GM18519 (cell line): ENCODE data around the gene GFRA1.
"Not testable (repeated sequence)": the region's sequence is repeated elsewhere in the genome, so short reads cannot be mapped to it uniquely, and the experiment has no call there.

Experiments used
- ATAC-seq: cut with Tn5 transposase; IDR thresholded peaks from one replicate; pipeline ENCODE4 v1.9.1; 2021; ENCODE audit warnings: mild to moderate bottlenecking, moderate library complexity; ENCODE audit not compliant: unreplicated experiment, low FRiP score

GFRA1 gene

GRCh38 chr10:116080553-116080952 lies 192.5 kb downstream of the GFRA1 start:
- no peak for ATAC-seq

- ATAC-seq = no peak
Observed at GRCh38 chr10:116079355-116079754, 193.7 kb downstream of the GFRA1 start.

- ATAC-seq = no peak
Observed at GRCh38 chr10:116076621-116077020, 196.4 kb downstream of the GFRA1 start.

GRCh38 chr10:116073510-116073909 lies 199.5 kb downstream of the GFRA1 start:
- ATAC-seq = no peak

GRCh38 chr10:116073001-116073400 lies 200.0 kb downstream of the GFRA1 start:
- no peak for ATAC-seq

GRCh38 chr10:116071453-116072148 lies 201.4 kb downstream of the GFRA1 start:
- no peak for ATAC-seq

GRCh38 chr10:116070743-116071320 lies 202.2 kb downstream of the GFRA1 start:
- no peak for ATAC-seq

- ATAC-seq = no peak
Observed at GRCh38 chr10:116069856-116070255, 203.2 kb downstream of the GFRA1 start.

- no peak for ATAC-seq
Observed at GRCh38 chr10:116067825-116068224, 205.2 kb downstream of the GFRA1 start.

GRCh38 chr10:116063107-116063506 lies 209.9 kb downstream of the GFRA1 start:
- no peak for ATAC-seq

- no peak for ATAC-seq
Observed at GRCh38 chr10:116060864-116061263, 212.1 kb downstream of the GFRA1 start.

- no peak for ATAC-seq
Observed at GRCh38 chr10:116059320-116059719, 213.7 kb downstream of the GFRA1 start.

- ATAC-seq = no peak
Observed at GRCh38 chr10:116056445-116057293, 216.3 kb downstream of the GFRA1 start.

GRCh38 chr10:116055917-116056252 lies 217.1 kb downstream of the GFRA1 start:
- ATAC-seq = no peak

GRCh38 chr10:116055252-116055916 lies 217.6 kb downstream of the GFRA1 start:
- no peak for ATAC-seq

- no peak for ATAC-seq
Observed at GRCh38 chr10:116053910-116054309, 219.1 kb downstream of the GFRA1 start.

GRCh38 chr10:116053009-116053730 lies 219.8 kb downstream of the GFRA1 start:
- ATAC-seq = not testable (repeated sequence)

GRCh38 chr10:116052522-116052921 lies 220.5 kb downstream of the GFRA1 start:
- not testable (repeated sequence) for ATAC-seq

- ATAC-seq = no peak
Observed at GRCh38 chr10:116049974-116050304, 223.1 kb downstream of the GFRA1 start.

- ATAC-seq = no peak
Observed at GRCh38 chr10:116049158-116049973, 223.6 kb downstream of the GFRA1 start.
